GM20000 (cell line): ENCODE results near the gene MGAT4A.

ENCODE experiments used
- DNase-seq: peaks from one replicate; pipeline ENCODE4 v3.0.0; 2012; ENCODE audit warnings: low spot score
- TF ChIP-seq, protein P1 (sequence below): IDR thresholded peaks from 2 replicates; pipeline ENCODE4 v1.5.1; 2012; ENCODE audit warnings: mild to moderate bottlenecking, control low read depth; ENCODE audit errors: extremely low read depth, missing control alignments

MGAT4A gene

DNA sequence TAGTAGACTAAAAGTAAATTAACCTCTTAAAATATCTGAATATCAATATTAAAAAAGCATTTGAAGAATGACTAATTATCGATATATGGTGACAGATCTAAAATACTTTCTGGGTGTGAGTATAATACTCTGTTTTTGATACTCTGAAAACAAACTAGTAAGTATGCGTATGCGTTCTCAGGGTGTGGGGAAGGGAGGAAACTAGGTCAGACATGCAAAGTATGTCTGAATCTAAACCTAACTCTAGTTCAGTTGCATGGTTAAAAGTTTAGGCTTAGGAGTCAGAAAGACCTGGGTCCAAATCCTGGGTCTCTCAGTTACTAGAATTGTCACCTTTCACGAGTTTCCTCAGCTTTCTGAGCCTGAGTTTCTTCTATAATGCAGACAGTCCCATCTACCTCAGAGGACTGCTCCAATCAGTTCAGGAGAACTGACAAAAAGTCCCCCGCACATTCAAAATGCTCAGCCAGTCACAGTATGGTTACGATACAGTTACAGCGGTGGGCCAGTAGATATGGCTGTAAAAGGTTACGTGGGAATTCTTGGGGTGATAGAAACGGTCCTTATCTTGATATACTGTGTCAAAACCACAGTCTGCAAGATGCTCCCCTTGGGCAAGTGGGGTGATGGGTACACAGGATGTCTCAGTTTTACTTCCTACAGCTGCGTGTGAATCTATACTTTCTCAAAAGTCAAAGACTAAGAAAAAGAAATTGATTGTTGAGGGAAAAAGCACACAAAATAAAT, 93.4 kb downstream of the MGAT4A start:
- peak; percentile 45 for DNase-seq
- TF ChIP-seq, protein P1, sequence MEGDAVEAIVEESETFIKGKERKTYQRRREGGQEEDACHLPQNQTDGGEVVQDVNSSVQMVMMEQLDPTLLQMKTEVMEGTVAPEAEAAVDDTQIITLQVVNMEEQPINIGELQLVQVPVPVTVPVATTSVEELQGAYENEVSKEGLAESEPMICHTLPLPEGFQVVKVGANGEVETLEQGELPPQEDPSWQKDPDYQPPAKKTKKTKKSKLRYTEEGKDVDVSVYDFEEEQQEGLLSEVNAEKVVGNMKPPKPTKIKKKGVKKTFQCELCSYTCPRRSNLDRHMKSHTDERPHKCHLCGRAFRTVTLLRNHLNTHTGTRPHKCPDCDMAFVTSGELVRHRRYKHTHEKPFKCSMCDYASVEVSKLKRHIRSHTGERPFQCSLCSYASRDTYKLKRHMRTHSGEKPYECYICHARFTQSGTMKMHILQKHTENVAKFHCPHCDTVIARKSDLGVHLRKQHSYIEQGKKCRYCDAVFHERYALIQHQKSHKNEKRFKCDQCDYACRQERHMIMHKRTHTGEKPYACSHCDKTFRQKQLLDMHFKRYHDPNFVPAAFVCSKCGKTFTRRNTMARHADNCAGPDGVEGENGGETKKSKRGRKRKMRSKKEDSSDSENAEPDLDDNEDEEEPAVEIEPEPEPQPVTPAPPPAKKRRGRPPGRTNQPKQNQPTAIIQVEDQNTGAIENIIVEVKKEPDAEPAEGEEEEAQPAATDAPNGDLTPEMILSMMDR: no peak

DNA sequence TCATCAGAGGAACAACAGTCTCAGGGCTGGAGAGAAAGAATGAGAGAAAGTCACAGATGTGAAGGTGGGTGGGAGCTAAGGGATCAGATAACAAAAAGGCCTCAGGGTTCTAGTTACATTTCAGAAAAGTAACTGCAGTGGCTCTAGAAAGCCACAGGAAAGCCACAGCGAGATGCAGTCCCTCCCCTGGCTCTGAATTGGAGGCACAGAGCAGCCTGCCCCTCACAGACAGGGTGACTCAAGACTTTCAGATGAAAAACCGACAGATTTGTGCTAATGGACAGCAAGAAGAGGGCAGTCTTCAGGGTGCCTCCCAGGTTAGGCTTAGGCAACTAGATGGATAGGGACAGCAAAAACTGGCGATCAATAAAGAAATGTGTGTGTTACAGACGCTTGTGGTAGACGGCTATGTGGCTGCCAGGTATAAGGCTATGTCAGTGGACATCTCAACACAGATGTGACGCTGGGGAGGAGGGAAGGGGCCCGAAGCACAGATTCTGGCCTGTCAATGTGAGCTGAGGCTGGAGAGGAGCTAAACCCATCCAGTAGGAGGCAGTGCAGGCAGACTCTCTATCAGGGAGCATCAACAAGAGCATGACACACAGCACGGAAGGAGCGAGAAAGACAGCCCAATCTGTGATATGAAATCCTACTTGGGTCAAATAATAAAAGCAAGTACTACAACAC, 96.4 kb downstream of the MGAT4A start:
- no peak for DNase-seq
- TF ChIP-seq, protein P1: peak; percentile 30

DNA sequence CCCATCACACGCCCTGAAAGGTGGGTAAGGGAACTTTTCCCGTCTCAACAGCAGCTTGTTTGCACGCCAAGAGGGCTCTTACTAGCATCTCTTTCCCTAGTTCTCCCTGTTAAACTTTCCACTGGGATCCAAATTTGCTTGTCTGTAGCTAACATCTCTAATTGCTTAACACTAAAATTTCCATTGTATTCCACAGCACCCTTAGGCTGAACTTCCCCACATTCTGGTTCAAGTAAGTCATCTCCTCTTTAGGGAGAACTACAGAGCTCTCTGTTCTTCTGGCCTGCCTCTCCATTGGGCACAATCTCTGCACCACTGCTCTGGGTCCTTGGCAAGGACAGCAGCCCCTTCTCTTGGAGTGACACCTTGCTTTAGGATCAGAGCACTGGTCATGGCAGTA, 98.6 kb downstream of the MGAT4A start:
- TF ChIP-seq, protein P1: no peak
- no peak for DNase-seq

GRCh38 chr2:98623657-98624056, 107.3 kb downstream of the MGAT4A start:
- no peak for DNase-seq
- TF ChIP-seq, protein P1: no peak

DNA sequence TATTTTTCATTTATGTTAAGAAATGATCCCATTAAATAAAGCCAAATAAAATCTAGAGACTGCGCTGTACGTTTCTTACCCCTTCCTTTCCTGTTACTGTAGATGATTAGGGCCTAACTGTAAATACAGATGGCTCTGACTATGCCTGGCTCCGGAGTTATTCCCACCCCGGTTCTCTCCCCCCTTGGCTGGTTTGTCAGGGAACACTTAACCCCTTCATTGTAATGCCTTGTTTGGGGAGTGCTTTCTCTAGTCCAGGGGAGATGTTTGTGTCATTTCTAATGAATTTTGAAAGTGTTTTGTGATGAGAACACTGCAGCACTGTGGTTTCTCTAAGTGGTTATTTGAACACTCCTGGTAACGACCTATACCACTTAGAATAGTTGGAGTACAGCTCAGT, 113.8 kb downstream of the MGAT4A start:
- DNase-seq: no peak
- TF ChIP-seq, protein P1: no peak

GRCh38 chr2:98615481-98615880, 115.5 kb downstream of the MGAT4A start:
- TF ChIP-seq, protein P1: no peak
- no peak for DNase-seq

DNA sequence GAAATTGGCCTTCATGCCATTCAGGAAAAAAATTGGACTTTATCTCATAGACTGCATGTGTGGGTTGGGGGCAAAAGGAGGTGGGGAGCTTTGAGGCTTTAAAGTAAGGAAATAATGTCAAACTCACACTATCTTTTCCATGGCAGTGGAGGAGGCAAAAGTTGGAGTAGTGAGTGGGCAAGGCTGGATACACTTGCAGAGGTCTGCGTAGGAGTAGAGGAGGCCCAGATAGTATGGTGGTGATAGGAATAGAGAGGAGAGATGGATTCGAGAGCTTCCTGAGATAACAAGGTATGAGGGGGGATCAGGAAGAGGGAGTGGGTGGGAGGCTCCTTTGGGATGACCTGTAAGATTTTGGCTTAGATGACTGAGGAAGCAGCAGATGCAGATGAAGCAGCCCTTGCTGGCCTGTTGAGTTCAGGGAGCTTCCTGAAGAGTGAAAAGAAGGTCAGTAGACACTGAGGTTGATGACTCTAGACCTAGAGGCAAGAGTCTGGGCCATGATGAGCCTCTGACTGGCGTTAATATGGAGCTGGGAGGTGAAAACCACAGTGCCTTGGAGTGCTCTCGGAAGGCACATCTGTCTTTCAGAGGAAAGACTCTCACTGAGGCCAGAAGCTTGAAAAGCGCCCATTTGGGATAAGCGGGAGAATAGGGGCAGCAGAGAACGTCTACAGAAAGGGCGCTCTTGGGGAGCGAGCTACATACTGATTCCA, 116.8 kb downstream of the MGAT4A start:
- TF ChIP-seq, protein P1: no peak

More for the DNA sequence above, 116.8 kb downstream of the MGAT4A start:
- no peak for DNase-seq
